ENCODE data around the gene R3HDM4. TPM values are rescaled to one million over a fixed set of nuclear protein-coding genes. Genes with fewer than 3 reads are reported as not detected.

R3HDM4 gene
- total RNA-seq, 1 experiment from 2014 or later: 54.0 TPM

DNA sequence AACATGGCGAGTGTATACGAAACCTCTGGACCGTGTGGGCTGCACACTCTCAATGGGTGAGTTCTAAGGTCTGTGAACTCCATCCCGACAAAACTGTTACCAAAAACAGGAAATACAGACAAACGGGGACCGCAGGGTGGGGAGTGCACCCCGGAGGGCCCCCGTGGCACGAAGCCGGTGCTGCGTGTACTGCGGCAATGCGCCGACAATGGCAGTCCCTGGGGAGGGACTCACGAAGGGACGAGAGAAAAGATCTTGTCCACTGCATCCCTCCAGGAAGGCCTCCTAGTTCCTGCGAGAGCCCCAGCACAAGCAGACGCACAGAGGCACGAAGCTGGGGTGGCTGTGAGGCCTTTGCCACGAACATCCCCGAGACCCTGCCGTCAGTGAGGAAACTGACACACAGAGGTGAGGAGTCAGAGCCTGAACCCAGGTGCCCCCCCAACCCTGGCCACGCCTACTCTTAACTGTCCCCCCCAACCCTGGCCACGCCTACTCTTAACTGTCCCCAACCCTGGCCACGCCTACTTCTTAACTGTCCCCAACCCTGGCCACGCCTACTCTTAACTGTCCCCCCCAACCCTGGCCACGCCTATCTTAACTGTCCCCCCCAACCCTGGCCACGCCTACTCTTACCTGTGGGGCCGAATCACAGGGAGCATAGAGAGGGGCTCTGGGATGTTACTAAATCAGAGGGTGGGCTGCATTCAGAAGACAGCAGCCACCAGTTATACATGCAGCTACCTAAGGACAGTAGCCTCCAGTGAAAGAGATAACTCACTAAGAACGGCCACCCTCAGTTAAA is 24.2 kb downstream of the R3HDM4 start:
- no peak overlapping the region for H3K27ac Mint-ChIP-seq (ENCODE audit: unreplicated experiment)
- no TSS peak for BruUV-seq (replicated peaks)
- no peak for DNase-seq
- TF ChIP-seq, protein P1, sequence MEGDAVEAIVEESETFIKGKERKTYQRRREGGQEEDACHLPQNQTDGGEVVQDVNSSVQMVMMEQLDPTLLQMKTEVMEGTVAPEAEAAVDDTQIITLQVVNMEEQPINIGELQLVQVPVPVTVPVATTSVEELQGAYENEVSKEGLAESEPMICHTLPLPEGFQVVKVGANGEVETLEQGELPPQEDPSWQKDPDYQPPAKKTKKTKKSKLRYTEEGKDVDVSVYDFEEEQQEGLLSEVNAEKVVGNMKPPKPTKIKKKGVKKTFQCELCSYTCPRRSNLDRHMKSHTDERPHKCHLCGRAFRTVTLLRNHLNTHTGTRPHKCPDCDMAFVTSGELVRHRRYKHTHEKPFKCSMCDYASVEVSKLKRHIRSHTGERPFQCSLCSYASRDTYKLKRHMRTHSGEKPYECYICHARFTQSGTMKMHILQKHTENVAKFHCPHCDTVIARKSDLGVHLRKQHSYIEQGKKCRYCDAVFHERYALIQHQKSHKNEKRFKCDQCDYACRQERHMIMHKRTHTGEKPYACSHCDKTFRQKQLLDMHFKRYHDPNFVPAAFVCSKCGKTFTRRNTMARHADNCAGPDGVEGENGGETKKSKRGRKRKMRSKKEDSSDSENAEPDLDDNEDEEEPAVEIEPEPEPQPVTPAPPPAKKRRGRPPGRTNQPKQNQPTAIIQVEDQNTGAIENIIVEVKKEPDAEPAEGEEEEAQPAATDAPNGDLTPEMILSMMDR (IDR thresholded peaks at IDR 0.05; ENCODE audit: unreplicated experiment): no peak
- H3K9me3 Mint-ChIP-seq (ENCODE audit: low read depth, unreplicated experiment): no peaks in the 10 kb centered on the region
- CTCF ChIA-PET: no interaction called here
- intact Hi-C loops (cut with micrococcal nuclease; ENCODE audit: unreplicated experiment): no loop called here
- no peaks in the 10 kb centered on the region for H3K4me1 Mint-ChIP-seq (ENCODE audit: low read depth, unreplicated experiment)
- H3K36me3 Mint-ChIP-seq (ENCODE audit: insufficient read depth, unreplicated experiment): peaks cover 51% of the 10 kb centered on the region
- H3K27me3 Mint-ChIP-seq (ENCODE audit: unreplicated experiment): no peaks in the 10 kb centered on the region
- H3K4me3 Mint-ChIP-seq (ENCODE audit: low read depth, unreplicated experiment): no peak overlapping the region

DNA sequence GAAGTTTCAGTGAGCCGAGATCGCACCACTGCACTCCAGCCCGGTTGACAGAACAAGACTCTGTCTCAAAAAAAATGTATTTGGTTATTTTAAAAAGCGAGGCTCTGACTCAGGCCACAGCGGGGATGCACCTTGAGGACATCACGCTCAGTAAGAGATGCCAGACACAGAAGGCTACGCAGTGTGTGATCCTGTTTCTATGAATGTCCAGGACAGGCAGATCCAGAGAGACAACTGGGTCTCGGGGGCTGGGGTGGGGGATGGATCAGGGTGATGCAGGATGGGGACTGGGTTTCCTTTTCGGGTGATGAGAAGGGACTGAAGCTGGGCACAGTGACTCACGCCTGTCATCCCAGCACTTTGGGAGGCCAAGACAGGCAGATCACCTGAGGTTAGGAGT is 25.4 kb downstream of the R3HDM4 start:
- Mint-ChIP-seq H3K4me1 (ENCODE audit: low read depth, unreplicated experiment) (no peaks in the 10 kb centered on the region), H3K27me3 (ENCODE audit: unreplicated experiment) (no peaks in the 10 kb centered on the region), H3K27ac (ENCODE audit: unreplicated experiment) (no peak overlapping the region), H3K4me3 (ENCODE audit: low read depth, unreplicated experiment) (no peak overlapping the region), H3K36me3 (ENCODE audit: insufficient read depth, unreplicated experiment) (peaks cover 47% of the 10 kb centered on the region), H3K9me3 (ENCODE audit: low read depth, unreplicated experiment) (no peaks in the 10 kb centered on the region)
- CTCF ChIA-PET: no interaction called here
- BruUV-seq (replicated peaks): no TSS peak
- no peak for DNase-seq
- TF ChIP-seq, protein P1 (IDR thresholded peaks at IDR 0.05; ENCODE audit: unreplicated experiment): no peak
- intact Hi-C loops (cut with micrococcal nuclease; ENCODE audit: unreplicated experiment): no loop called here

DNA sequence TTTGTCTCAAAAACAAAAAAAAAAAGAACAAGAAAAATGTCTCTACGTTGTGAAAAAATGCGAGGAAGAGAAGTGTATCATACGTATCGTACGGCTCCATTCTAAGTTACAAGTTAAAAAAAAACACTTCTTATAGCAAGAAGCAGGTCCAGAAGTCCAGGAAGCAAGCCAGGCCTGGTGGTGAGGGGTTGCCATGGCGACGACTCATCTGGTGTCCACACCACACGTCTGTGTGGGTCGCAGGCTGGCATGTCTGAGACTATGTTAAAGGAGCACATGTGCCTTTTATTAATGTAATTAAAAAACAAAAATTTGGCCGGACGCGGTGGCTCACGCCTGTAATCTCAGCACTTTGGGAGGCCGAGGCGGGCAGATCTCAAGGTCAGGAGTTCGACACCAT is 25.9 kb downstream of the R3HDM4 start:
- intact Hi-C loops (cut with micrococcal nuclease; ENCODE audit: unreplicated experiment): no loop called here
- H3K4me3 Mint-ChIP-seq (ENCODE audit: low read depth, unreplicated experiment): no peak overlapping the region
- CTCF ChIA-PET: no interaction called here
- H3K27me3 Mint-ChIP-seq (ENCODE audit: unreplicated experiment): no peaks in the 10 kb centered on the region
- TF ChIP-seq, protein P1 (IDR thresholded peaks at IDR 0.05; ENCODE audit: unreplicated experiment): no peak
- H3K9me3 Mint-ChIP-seq (ENCODE audit: low read depth, unreplicated experiment): no peaks in the 10 kb centered on the region
- DNase-seq: no peak
- H3K27ac Mint-ChIP-seq (ENCODE audit: unreplicated experiment): no peak overlapping the region
- no TSS peak for BruUV-seq (replicated peaks)
- peaks cover 42% of the 10 kb centered on the region for H3K36me3 Mint-ChIP-seq (ENCODE audit: insufficient read depth, unreplicated experiment)
- no peaks in the 10 kb centered on the region for H3K4me1 Mint-ChIP-seq (ENCODE audit: low read depth, unreplicated experiment)

DNA sequence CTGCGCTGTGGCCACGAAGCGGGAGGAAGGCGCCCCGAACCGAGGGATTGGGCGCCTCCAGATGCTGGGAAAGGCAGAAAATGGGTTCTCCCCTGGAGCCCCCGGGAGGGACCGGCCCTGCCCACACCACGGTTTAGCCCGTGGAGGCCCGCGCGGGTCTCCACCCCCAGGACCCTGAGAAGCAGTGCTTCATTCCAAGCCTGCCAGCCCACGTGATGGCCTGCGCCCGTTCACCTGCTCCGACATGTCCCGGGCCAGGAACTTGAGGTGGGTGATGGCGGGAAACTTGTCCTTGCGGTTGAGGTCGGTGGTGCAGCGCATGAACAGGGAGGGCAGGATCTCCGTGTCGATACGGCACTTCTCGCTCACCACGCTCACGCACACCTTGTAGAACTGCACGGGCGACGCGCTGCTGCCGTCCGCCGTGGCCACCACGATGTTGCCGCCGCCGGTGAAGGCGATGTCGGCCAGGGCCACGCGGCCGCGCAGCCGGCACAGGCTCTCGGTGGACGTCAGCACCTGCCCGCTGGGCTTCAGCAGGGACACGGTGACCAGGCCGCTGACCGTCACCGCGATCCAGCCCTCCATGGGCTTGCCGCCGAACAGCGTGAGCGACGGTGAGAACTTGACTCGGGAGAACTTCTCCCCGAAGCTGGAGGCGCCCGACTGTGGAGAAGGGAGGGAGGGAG is 27.3 kb downstream of the R3HDM4 start:
- CTCF ChIA-PET: no interaction called here
- Mint-ChIP-seq H3K4me1 (ENCODE audit: low read depth, unreplicated experiment) (no peaks in the 10 kb centered on the region), H3K27me3 (ENCODE audit: unreplicated experiment) (no peaks in the 10 kb centered on the region), H3K36me3 (ENCODE audit: insufficient read depth, unreplicated experiment) (peaks cover 34% of the 10 kb centered on the region), H3K9me3 (ENCODE audit: low read depth, unreplicated experiment) (no peaks in the 10 kb centered on the region), H3K4me3 (ENCODE audit: low read depth, unreplicated experiment) (no peak overlapping the region), H3K27ac (ENCODE audit: unreplicated experiment) (no peak overlapping the region)
- no TSS peak for BruUV-seq (replicated peaks)
- no peak for DNase-seq
- TF ChIP-seq, protein P1 (IDR thresholded peaks at IDR 0.05; ENCODE audit: unreplicated experiment): no peak
- intact Hi-C loops (cut with micrococcal nuclease; ENCODE audit: unreplicated experiment): no loop called here
